Measurements from ENCODE around the gene SLC44A5.

GRCh38 chr1:75575837-75576236 lies 35.1 kb downstream of the SLC44A5 start:
- TF ChIP-seq POLR2A (IDR thresholded peaks at IDR 0.05), result no peak
- TF ChIP-seq, protein P1, sequence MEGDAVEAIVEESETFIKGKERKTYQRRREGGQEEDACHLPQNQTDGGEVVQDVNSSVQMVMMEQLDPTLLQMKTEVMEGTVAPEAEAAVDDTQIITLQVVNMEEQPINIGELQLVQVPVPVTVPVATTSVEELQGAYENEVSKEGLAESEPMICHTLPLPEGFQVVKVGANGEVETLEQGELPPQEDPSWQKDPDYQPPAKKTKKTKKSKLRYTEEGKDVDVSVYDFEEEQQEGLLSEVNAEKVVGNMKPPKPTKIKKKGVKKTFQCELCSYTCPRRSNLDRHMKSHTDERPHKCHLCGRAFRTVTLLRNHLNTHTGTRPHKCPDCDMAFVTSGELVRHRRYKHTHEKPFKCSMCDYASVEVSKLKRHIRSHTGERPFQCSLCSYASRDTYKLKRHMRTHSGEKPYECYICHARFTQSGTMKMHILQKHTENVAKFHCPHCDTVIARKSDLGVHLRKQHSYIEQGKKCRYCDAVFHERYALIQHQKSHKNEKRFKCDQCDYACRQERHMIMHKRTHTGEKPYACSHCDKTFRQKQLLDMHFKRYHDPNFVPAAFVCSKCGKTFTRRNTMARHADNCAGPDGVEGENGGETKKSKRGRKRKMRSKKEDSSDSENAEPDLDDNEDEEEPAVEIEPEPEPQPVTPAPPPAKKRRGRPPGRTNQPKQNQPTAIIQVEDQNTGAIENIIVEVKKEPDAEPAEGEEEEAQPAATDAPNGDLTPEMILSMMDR (IDR thresholded peaks at IDR 0.05), result no peak
